ENCODE results near the gene SRSF11.

Gene SRSF11

DNA sequence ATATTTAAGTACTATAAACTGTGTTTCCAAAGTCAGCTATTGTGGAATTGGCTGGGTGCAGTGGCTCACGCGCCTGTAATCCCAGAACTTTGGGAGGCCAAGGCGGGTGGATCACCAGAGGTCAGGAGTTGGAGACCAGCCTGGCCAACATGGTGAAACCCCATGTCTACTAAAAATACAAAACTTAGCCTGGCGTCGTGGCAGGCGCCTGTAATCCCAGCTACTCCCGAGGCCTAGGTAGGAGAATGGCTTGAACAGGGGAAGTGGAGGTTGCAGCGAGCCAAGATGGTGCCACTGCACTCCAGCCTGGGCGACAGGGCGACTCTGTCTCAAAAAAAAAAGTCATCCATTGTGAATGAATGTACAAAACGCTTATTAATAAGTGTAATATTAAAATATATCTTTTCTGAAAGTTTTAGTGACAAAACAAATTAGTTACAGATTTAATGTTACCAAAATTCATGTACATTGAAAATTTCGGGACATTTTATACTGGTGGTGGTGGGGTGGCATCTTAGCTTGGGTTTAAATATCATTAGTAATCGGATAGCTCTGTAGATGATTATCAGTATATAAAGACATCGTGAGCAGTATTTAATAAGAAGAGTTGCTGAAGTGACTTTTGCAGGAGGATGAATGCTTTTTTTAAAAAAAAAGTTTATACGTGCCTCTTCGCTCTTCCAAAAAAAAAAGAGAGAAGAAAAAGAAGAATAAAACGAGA lies 503 bp upstream of the SRSF11 start:
- DNase-seq (ENCODE audit: low spot score): no peak

GRCh38 chr1:70222716-70223235 lies 1.6 kb downstream of the SRSF11 start:
- DNase-seq (ENCODE audit: low spot score): no peak

- DNase-seq (ENCODE audit: low spot score): no peak
Measured at GRCh38 chr1:70224954-70225353, 3.8 kb downstream of the SRSF11 start.

DNA sequence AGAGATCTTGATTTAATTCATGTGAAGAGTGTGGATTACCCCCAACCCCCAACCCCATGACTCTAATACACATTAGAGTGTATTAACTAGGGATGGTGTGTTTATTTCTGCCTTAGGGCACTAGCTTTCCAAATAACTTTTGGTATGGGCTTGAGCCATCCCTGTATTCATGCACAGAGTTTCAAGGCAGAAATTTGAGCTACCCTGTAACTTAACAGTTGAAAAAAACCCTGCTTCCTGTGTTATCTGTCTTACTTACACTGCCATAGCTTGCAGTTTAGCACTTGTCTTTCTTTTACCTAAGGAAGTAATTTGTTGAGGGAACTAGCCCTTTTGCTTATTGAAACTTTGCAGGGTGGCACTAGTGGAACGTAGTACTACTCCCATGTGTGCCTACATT lies 6.3 kb downstream of the SRSF11 start:
- no peak for DNase-seq (ENCODE audit: low spot score)

- DNase-seq (ENCODE audit: low spot score): no peak
Measured at GRCh38 chr1:70228670-70229069, 7.5 kb downstream of the SRSF11 start.

DNA sequence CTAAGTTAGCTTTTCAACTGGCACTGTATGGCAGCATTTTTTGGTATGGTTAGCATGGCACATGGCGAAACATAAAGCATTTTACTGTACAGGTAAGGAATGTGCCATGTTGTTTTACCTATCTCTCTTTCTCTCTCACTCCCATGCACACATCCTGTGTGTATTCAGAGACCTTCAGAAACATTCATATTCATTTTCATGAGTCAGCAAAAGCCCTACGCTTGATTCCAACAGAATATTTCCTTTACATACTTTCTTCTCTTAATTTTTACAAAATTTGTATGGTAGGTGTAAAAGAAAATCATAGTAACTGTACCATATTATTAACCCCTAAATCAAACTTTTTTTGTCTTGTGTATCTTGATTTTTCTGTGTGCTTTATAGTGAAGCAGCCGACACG lies 10.3 kb downstream of the SRSF11 start:
- no peak for DNase-seq (ENCODE audit: low spot score)

DNA sequence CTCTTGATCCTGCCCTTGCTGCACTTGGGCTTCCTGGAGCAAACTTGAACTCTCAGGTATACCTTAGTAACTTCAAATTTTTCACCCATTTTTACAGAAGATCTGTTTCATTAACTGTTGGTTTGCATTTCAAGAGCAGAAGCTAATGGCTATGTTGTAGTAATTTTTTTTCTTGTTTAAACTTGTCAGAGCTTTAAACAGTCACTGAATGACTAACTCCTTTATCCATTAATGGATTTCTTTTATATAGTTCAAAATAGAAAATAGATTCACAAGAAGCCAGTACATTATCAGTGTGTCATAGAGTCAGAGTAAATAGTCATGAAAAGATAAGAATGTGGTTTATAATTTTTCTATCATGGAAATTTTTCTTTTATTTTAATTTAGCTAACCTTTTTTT lies 13.6 kb downstream of the SRSF11 start:
- DNase-seq (ENCODE audit: low spot score): no peak

GRCh38 chr1:70239940-70240339 lies 18.8 kb downstream of the SRSF11 start:
- DNase-seq (ENCODE audit: low spot score): no peak

DNA sequence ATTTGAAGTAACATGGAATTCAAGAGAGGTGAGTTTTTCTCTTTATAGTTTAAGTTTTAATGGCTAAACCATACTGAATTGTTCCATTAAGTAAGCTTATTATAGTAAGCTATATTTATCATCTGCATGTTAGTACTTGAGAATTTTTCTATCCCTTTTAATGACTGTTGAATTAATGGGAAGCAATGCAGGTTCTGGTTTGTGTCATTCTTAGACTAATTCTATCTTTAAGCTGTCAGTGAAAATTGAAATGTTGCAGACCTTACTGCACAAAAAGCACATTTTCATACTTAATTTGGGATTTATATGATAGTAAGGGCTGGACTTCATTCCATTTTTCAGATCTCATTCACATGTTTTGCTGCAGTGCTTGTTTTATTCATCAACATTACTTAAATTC lies 25.9 kb downstream of the SRSF11 start:
- DNase-seq (ENCODE audit: low spot score): no peak

DNA sequence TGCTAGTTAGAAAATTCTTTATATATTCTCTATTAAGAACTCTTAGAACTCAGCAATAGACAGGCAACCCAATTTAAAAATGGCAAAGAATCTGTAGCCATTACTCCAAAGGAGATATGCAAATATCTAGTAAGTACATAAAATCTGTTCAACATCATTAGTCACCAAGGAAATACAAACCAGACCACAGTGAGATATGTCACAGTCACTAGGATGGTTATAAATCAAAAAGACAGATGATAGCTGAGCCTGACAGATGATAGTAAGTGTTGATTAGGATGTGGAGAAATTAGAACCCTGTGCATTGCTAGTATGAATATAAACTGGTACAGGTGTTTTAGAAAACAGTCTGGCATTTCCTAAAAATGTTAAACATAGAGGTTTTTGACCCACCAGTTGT lies 26.6 kb downstream of the SRSF11 start:
- no peak for DNase-seq (ENCODE audit: low spot score)

GRCh38 chr1:70248729-70249128 lies 27.5 kb downstream of the SRSF11 start:
- DNase-seq (ENCODE audit: low spot score): no peak

GRCh38 chr1:70256664-70257063 lies 35.5 kb downstream of the SRSF11 start:
- no peak for DNase-seq (ENCODE audit: low spot score)

GRCh38 chr1:70264839-70265238 lies 43.7 kb downstream of the SRSF11 start:
- no peak for DNase-seq (ENCODE audit: low spot score)

GRCh38 chr1:70265946-70266345 lies 44.8 kb downstream of the SRSF11 start:
- no peak for DNase-seq (ENCODE audit: low spot score)

- DNase-seq (ENCODE audit: low spot score): no peak
Measured at GRCh38 chr1:70277875-70278274, 56.7 kb downstream of the SRSF11 start.

- DNase-seq (ENCODE audit: low spot score): no peak
Measured at GRCh38 chr1:70278710-70279109, 57.5 kb downstream of the SRSF11 start.

DNA sequence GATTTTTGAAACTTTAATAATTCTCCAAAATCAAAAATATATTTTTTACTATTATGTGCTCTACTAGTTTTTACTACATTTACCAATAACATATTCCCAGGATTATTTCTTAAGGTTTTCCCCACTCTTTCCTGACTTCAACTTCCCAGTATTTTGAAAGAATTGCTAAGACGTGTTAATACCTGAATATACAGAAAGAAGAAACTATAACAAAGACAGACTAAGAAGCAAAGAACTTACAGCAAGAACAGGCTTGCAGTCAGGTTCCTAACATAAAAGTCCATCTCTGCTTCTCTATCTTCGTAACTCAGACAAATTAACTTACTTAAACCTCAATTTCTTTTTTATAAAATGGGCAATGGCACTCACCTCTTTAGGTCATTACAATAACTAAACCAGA lies 63.2 kb downstream of the SRSF11 start:
- DNase-seq (ENCODE audit: low spot score): no peak

DNA sequence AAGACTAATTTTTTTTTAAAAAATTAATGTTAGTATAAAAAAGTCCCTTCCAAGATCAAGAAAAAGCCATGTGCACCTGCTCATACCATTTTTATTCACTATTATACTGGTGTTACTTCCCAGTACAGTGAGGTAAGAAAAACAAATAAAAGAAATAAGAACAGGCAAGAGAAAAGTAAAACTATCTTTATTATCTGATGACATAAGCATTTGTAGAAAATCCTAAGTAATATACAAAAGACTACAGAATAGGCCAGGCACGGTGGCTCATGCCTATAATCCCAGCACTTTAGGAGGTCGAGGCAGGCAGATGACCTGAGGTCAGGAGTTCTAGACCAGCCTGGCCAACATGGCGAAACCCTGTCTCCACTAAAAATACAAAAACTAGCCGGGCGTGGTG lies 65.3 kb downstream of the SRSF11 start:
- DNase-seq (ENCODE audit: low spot score): no peak

DNA sequence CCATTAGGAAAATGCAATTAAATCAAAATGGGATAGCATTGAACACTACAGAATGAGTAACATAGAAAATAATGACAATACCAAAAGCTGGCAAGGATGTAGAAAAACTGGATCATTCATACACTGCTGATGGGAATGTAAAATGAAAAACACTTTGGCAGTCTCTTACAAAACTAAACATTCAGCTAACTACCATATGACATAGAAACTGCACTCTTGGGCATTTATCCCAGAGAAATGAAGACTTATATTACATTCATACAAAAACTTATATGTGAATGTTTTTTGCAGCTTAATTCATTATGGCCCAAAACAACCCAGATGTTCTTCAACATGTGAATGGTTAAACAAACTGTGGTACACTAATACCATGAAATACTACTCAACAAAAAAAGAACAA lies 67.0 kb downstream of the SRSF11 start:
- no peak for DNase-seq (ENCODE audit: low spot score)

GRCh38 chr1:70290218-70290617 lies 69.0 kb downstream of the SRSF11 start:
- no peak for DNase-seq (ENCODE audit: low spot score)

GRCh38 chr1:70293186-70293843 lies 72.1 kb downstream of the SRSF11 start:
- DNase-seq (ENCODE audit: low spot score): no peak

GRCh38 chr1:70295749-70296148 lies 74.6 kb downstream of the SRSF11 start:
- no peak for DNase-seq (ENCODE audit: low spot score)

DNA sequence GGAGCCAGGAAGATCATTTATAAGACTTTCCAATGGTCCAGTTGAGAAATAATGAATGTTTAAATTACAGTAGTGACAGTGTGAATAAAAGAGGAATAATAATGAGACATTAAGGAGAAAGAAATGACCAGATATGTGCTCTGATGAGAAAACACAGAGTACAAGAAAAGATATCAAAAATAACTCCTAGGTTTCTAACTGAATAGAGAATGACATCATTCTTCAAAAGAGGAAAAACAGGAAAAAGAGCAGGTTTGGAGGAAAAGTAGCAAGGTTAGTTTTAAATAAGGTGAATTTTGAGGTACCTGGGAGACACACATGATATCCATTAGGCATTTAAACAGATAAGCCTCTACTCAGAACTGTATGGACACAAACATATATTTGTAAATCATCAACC lies 78.3 kb downstream of the SRSF11 start:
- DNase-seq (ENCODE audit: low spot score): no peak

Measured in NAMALWA (cell line).